GM12878 (cell line): ENCODE measurements around the gene ATP5F1D. TPM values are rescaled to one million over a fixed set of nuclear protein-coding genes. Genes with fewer than 3 reads are reported as not detected.

Source experiments
- ATAC-seq: fragments of 200-7000 bp; cut with Tn5 transposase; 3 replicates; pipeline ENCODE4 v1.9.1; 2020; ENCODE audit warnings: mild to moderate bottlenecking, moderate library complexity
- BruUV-seq: library from RNA; stranded (reverse); fragments of 400-500 nt; replicated peaks from 2 replicates; lab custom pipeline; 2021; lab: Mats Ljungman, UMichigan
- CTCF ChIA-PET: fragments of 300-600 bp; sonication (Branson Sonifier 250); formaldehyde crosslinking; extraction: SDS; loops from one replicate; lab custom pipeline; 2021; ENCODE audit warnings: inconsistent platforms; lab: Yijun Ruan, JAX
- POLR2A ChIA-PET: fragments of 350-600 bp; formaldehyde crosslinking; extraction: SDS; loops from one replicate; lab custom pipeline; 2021; ENCODE audit warnings: inconsistent platforms; lab: Charles Lee
- RAD21 ChIA-PET: fragments of 300-600 bp; sonication (Branson Sonifier 250); formaldehyde crosslinking; loops from one replicate; lab custom pipeline; 2023; ENCODE audit warnings: antibody characterized with exemption; ENCODE audit not compliant: unreplicated experiment; lab: Charles Lee
- SMC1A ChIA-PET: fragments of 300-600 bp; sonication (Branson Sonifier 250); formaldehyde crosslinking; loops from one replicate; lab custom pipeline; 2023; ENCODE audit not compliant: unreplicated experiment, uncharacterized antibody; lab: Charles Lee
- DNase-seq: peaks from one replicate; pipeline ENCODE4 v3.0.0-alpha.2; 2011; ENCODE audit warnings: low read depth, low spot score
- FAIRE-seq: peaks from 3 replicates; lab custom pipeline; 2011; peaks lifted over from hg19 to GRCh38; lab: Jason Lieb, UNC
- H2AFZ ChIP-seq: 2 replicates; pipeline ENCODE4 v1.6.0; 2011; ENCODE audit warnings: low read depth, low read length, control low read depth; ENCODE audit not compliant: control insufficient read depth
- H3K27ac ChIP-seq: 2 replicates; pipeline ENCODE4 v1.5.1; 2011; ENCODE audit warnings: control low read depth; ENCODE audit not compliant: control insufficient read depth, insufficient read depth
- H3K27me3 ChIP-seq, 2 experiments: replicated peaks in 1 of 2; 2 replicates each; pipeline versions ENCODE4 v1.6.0 to v1.6.1; 2011; ENCODE audit warnings: low read length in 1 of 2; ENCODE audit not compliant: control insufficient read depth in 2 of 2, insufficient read depth in 2 of 2
- H3K36me3 ChIP-seq, 2 experiments: 2 replicates each; pipeline ENCODE4 v1.5.1; 2011; ENCODE audit warnings: low read length in 1 of 2; ENCODE audit not compliant: control insufficient read depth in 2 of 2, insufficient read depth in 2 of 2
- H3K4me1 ChIP-seq: 2 replicates; pipeline ENCODE4 v1.6.1; 2011; ENCODE audit warnings: mild to moderate bottlenecking, low read length, moderate library complexity, mixed read lengths; ENCODE audit not compliant: control insufficient read depth, insufficient read depth
- H3K4me2 ChIP-seq: 2 replicates; pipeline ENCODE4 v1.6.0; 2011; ENCODE audit warnings: control low read depth; ENCODE audit not compliant: control insufficient read depth, insufficient read depth
- H3K4me3 ChIP-seq: fragments of 200-600 bp; sonication (generic); 2 replicates; pipeline ENCODE4 v1.5.1; 2016
- H3K79me2 ChIP-seq: 2 replicates; pipeline ENCODE4 v1.6.0; 2011; ENCODE audit warnings: low read length; ENCODE audit not compliant: control insufficient read depth, insufficient read depth
- H3K9ac ChIP-seq: 2 replicates; pipeline ENCODE4 v1.8.0; 2011; ENCODE audit warnings: low read length, control low read depth, mixed read lengths; ENCODE audit not compliant: control insufficient read depth, insufficient read depth
- H3K9me3 ChIP-seq: replicated peaks from 3 replicates; pipeline ENCODE4 v1.5.1; 2011; ENCODE audit warnings: mild to moderate bottlenecking, low read length; ENCODE audit not compliant: control insufficient read depth, insufficient read depth
- H4K20me1 ChIP-seq: 2 replicates; pipeline ENCODE4 v1.6.0; 2011; ENCODE audit not compliant: control insufficient read depth, insufficient read depth
- BRCA1 ChIP-seq: IDR thresholded peaks from 2 replicates; pipeline ENCODE4 v1.6.1; 2011; ENCODE audit warnings: low read depth, low read length, improper control_type of control experiment
- EP300 ChIP-seq, 2 experiments: fragments of 150-350 bp in 1 of 2; IDR thresholded peaks; 2 replicates each; pipeline ENCODE4 v1.6.1; 2011 to 2012; ENCODE audit warnings: low read depth in 2 of 2, low read length in 2 of 2, borderline replicate concordance in 1 of 2, improper control_type of control experiment in 1 of 2, inconsistent platforms in 1 of 2; ENCODE audit not compliant: control insufficient read depth in 1 of 2
- HDAC2 ChIP-seq: fragments of 200-600 bp; sonication (generic); IDR thresholded peaks from 2 replicates; pipeline ENCODE4 v1.6.1; 2017
- IRF5 ChIP-seq: fragments of 450-650 bp; IDR thresholded peaks from 2 replicates; pipeline ENCODE4 v1.6.1; 2017; ENCODE audit warnings: borderline replicate concordance
- NR2C2 ChIP-seq: IDR thresholded peaks from 2 replicates; pipeline ENCODE4 v1.6.1; 2011; ENCODE audit warnings: borderline replicate concordance, low read depth; ENCODE audit not compliant: control insufficient read depth, insufficient read length
- POU2F2 ChIP-seq: IDR thresholded peaks from 3 replicates; pipeline ENCODE4 v1.6.1; 2011; ENCODE audit warnings: low read depth, mild to moderate bottlenecking, low read length, borderline replicate concordance
- RB1 ChIP-seq: fragments of 450-650 bp; formaldehyde crosslinking; IDR thresholded peaks from 2 replicates; pipeline ENCODE4 v1.6.1; 2017; ENCODE audit warnings: mild to moderate bottlenecking, borderline replicate concordance
- RBBP5 ChIP-seq: fragments of 200-600 bp; sonication (generic); conservative IDR thresholded peaks from 2 replicates; pipeline ENCODE4 v1.6.1; 2016
- RFX5 ChIP-seq: IDR thresholded peaks from 2 replicates; pipeline ENCODE4 v1.6.1; 2011; ENCODE audit warnings: low read depth, low read length, improper control_type of control experiment
- SMAD1 ChIP-seq: fragments of 450-650 bp; IDR thresholded peaks from 2 replicates; pipeline ENCODE4 v1.6.1; 2018; ENCODE audit warnings: mild to moderate bottlenecking, low read depth; ENCODE audit not compliant: partially characterized antibody
- SMAD5 ChIP-seq: IDR thresholded peaks from 2 replicates; pipeline ENCODE4 v1.6.1; 2016; ENCODE audit warnings: antibody characterized with exemption, low read depth
- SMC3 ChIP-seq: IDR thresholded peaks from 2 replicates; pipeline ENCODE4 v1.6.1; 2011; ENCODE audit warnings: low read length, improper control_type of control experiment, borderline replicate concordance
- SPI1 ChIP-seq: IDR thresholded peaks from 2 replicates; pipeline ENCODE4 v1.6.1; 2011; ENCODE audit warnings: low read depth, mild to moderate bottlenecking, low read length, moderate library complexity, borderline replicate concordance; ENCODE audit not compliant: insufficient read depth
- SREBF1 ChIP-seq: IDR thresholded peaks from 2 replicates; pipeline ENCODE4 v1.6.1; 2012; ENCODE audit warnings: mild to moderate bottlenecking, low read length
- STAT1 ChIP-seq: fragments of 450-650 bp; conservative IDR thresholded peaks from 2 replicates; pipeline ENCODE4 v1.6.1; 2014; ENCODE audit warnings: antibody characterized with exemption, mild to moderate bottlenecking
- TAF1 ChIP-seq: IDR thresholded peaks from 2 replicates; pipeline ENCODE4 v1.6.1; 2011; ENCODE audit warnings: mild to moderate bottlenecking, low read depth, low read length, borderline replicate concordance
- TCF3 ChIP-seq: IDR thresholded peaks from 2 replicates; pipeline ENCODE4 v1.6.1; 2012; ENCODE audit warnings: low read depth, mild to moderate bottlenecking, low read length, borderline replicate concordance; ENCODE audit not compliant: insufficient read depth
- ZBTB11 ChIP-seq: fragments of 450-650 bp; formaldehyde crosslinking; IDR thresholded peaks from 2 replicates; pipeline ENCODE4 v1.5.0; 2022; ENCODE audit warnings: mild to moderate bottlenecking, missing genetic modification characterization
- WGBS: methylation state at CpG from one replicate; pipeline ENCODE4 v1.1.6; 2016; ENCODE audit warnings: low lambda C conversion rate; ENCODE audit not compliant: insufficient replicate concordance, insufficient coverage; ENCODE audit errors: missing lambda C conversion rate; 5-methylcytosine and 5-hydroxymethylcytosine counted together
- in situ Hi-C: fragments of 300-500 bp; cut with MboI; formaldehyde crosslinking; loops from 9 replicates; pipeline ENCODE4 v1.14.3; 2018; ENCODE audit warnings: mixed read lengths
- intact Hi-C: fragments of 100-400 bp; cut with micrococcal nuclease; formaldehyde crosslinking; loops from one replicate; pipeline ENCODE4 v1.14.2; 2022; ENCODE audit not compliant: unreplicated experiment
- polyA plus RNA-seq, 11 experiments: library from polyadenylated mRNA; depleted of rRNA in 4 of 11; unstranded in 6 of 11; stranded (reverse) in 5 of 11; fragments of >200 nt; fragmentation: Nextera tagmentation in 4 of 11; fragmentation: Illumina TruSeq in 1 of 11; extraction: Ambion mirVana in 4 of 11; extraction: Trizol in 1 of 11; gene quantifications; 1 replicate in 1 of 11; 2 replicates in 10 of 11; pipeline versions ENCODE4 v1.2.1 to v1.2.3, GENCODE V29; 2011 to 2016; ENCODE audit warnings: inconsistent platforms in 2 of 11, missing spikeins in 2 of 11, low read depth in 1 of 11
- total RNA-seq, 4 experiments: library from RNA; depleted of rRNA in 3 of 4; stranded (reverse); fragments of >200 nt in 3 of 4; fragmentation: Illumina TruSeq in 1 of 4; extraction: Trizol in 1 of 4; gene quantifications; 2 replicates each; pipeline versions ENCODE4 v1.2.1 to v1.2.3, GENCODE V29; 2013 to 2021

The ATP5F1D gene
- total and polyA plus RNA-seq, 10 of the 15 experiments (the other 5 are each of a cell fraction or from before 2014, with no cell fraction given), result 7.2 to 357 (median 49.5) TPM

GRCh38 chr19:1260749-1261537 is 19.4 kb downstream of the ATP5F1D start:
- under 1% methylated on average over 82 of the region's 83 CpGs for WGBS
- in situ Hi-C loops (loop anchor here (10.0 kb wide), 1 partner anchor 824 kb away; no protein-coding TSS in a partner anchor), intact Hi-C loops (loop anchor here (1.0 kb wide), 1 partner anchor 8 kb away; the partner anchor contains the start of gene CIRBP)
- ChIA-PET SMC1A (interaction anchor here (1.0 to 1.8 kb wide), 2 partner anchors 8 to 213 kb away, joined by 3 to 6 read pairs; no protein-coding TSS in a partner anchor), POLR2A (interaction anchor here (0.6 to 3.6 kb wide), 4 partner anchors 8 to 83 kb away, joined by 5 to 29 read pairs (median 8); partner anchors contain the start of gene CIRBP), CTCF (interaction anchor here (2.5 kb wide), 1 partner anchor 17 kb away, joined by 16 read pairs; no protein-coding TSS in a partner anchor), RAD21 (interaction anchor here (1.5 to 3.8 kb wide), 3 partner anchors 8 to 158 kb away, joined by 3 to 24 read pairs (median 11); partner anchors contain the start of gene CIRBP)
- H2AFZ ChIP-seq, result no peak overlapping the region; the same call in 1 of the 2 replicates
- peaks cover 55% of the 10 kb centered on the region for H3K4me1 ChIP-seq
- ATAC-seq, result peak; percentile 69
- peak overlapping the region; percentile 96 for H3K27ac ChIP-seq
- peaks cover under 1 to 8% of the 10 kb centered on the region in 2 experiments; a peak in 3 of 4 replicates for H3K36me3 ChIP-seq
- peak overlapping the region; percentile 98 for H3K4me2 ChIP-seq
- peak overlapping the region; percentile 92 for H3K4me3 ChIP-seq
- DNase-seq, result peak; percentile 85
- no peaks in the 10 kb centered on the region for H3K9me3 ChIP-seq
- H3K27me3 ChIP-seq, result no peaks in the 10 kb centered on the region
- FAIRE-seq, result peak; percentile 62
- H3K9ac ChIP-seq, result peak overlapping the region; percentile 78
- no TSS peak for BruUV-seq
- H4K20me1 ChIP-seq, result no peaks in the 10 kb centered on the region
- H3K79me2 ChIP-seq, result peaks cover 35% of the 10 kb centered on the region
- TF ChIP-seq SMAD1 (no peak), TAF1 (no peak), RFX5 (no peak), EP300 (IDR thresholded peaks at IDR 0.05; ENCODE audit: borderline replicate concordance in 1 of 2, control insufficient read depth in 1 of 2, low read depth in 2 of 2, low read length in 2 of 2) (0 out of 4 replicates have a peak, but pooled peaks of 1 of the 2 experiments have one; percentile 19), SMC3 (no peak), NR2C2 (no peak), RBBP5 (no peak), RB1 (no peak), STAT1 (no peak), POU2F2 (0 out of 3 replicates have a peak, but pooled peaks have one; percentile 26), ZBTB11 (CRISPR knock-in tag) (no peak), SMAD5 (no peak), SPI1 (no peak), BRCA1 (no peak), SREBF1 (no peak), IRF5 (no peak), HDAC2 (no peak), TCF3 (no peak)
